OCI-LY7 (cell line): ENCODE measurements around the gene FAM89B. TPM values are rescaled to one million over a fixed set of nuclear protein-coding genes. Genes with fewer than 3 reads are reported as not detected.

Experiments used
- BruUV-seq: library from RNA; stranded (reverse); fragments of 400-500 nt; replicated peaks from 2 replicates; lab custom pipeline; 2021; lab: Mats Ljungman, UMichigan
- CTCF ChIA-PET: fragments of 300-600 bp; sonication (Branson Sonifier 250); formaldehyde crosslinking; loops from one replicate; lab custom pipeline; 2022; ENCODE audit warnings: antibody characterized with exemption; ENCODE audit not compliant: unreplicated experiment; lab: Charles Lee
- POLR2A ChIA-PET: fragments of 300-600 bp; sonication (Branson Sonifier 250); formaldehyde crosslinking; loops from one replicate; lab custom pipeline; 2022; ENCODE audit warnings: antibody characterized with exemption; lab: Charles Lee
- DNase-seq: peaks from one replicate; pipeline ENCODE4 v3.0.0-alpha.2; 2015; ENCODE audit warnings: low spot score
- H2AFZ ChIP-seq: fragments of 200-600 bp; sonication (generic), shearing (Covaris generic); 2 replicates; pipeline ENCODE4 v1.6.1; 2014; ENCODE audit warnings: mild to moderate bottlenecking, antibody characterized with exemption, low read length, moderate library complexity
- H3K27ac ChIP-seq: fragments of 200-600 bp; sonication (generic); 2 replicates; pipeline ENCODE4 v1.5.1; 2014; ENCODE audit warnings: mixed run types, low read depth, mild to moderate bottlenecking, moderate library complexity, low read length, inconsistent platforms; ENCODE audit not compliant: poor library complexity, severe bottlenecking
- H3K36me3 ChIP-seq: fragments of 200-600 bp; sonication (generic); 2 replicates; pipeline ENCODE4 v1.6.1; 2014; ENCODE audit warnings: mild to moderate bottlenecking, antibody characterized with exemption, low read length, moderate library complexity, mixed read lengths; ENCODE audit not compliant: insufficient read depth
- H3K4me1 ChIP-seq: fragments of 200-600 bp; sonication (generic); 2 replicates; pipeline ENCODE4 v1.5.1; 2014; ENCODE audit warnings: mild to moderate bottlenecking, low read length; ENCODE audit not compliant: insufficient read depth, poor library complexity, severe bottlenecking
- H3K4me2 ChIP-seq: fragments of 200-600 bp; sonication (generic); 2 replicates; pipeline ENCODE4 v1.6.1; 2014; ENCODE audit warnings: mild to moderate bottlenecking, low read length
- H3K4me3 ChIP-seq: fragments of 200-600 bp; sonication (generic); 2 replicates; pipeline ENCODE4 v1.5.1; 2014; ENCODE audit warnings: mild to moderate bottlenecking, low read depth, low read length; ENCODE audit not compliant: poor library complexity, severe bottlenecking
- H3K79me2 ChIP-seq: fragments of 200-600 bp; sonication (generic); 2 replicates; pipeline ENCODE4 v1.6.1; 2016; ENCODE audit warnings: low read depth, mild to moderate bottlenecking, low read length, moderate library complexity, mixed read lengths; ENCODE audit not compliant: insufficient read depth
- H3K9me2 ChIP-seq: fragments of 200-600 bp; sonication (generic); 2 replicates; pipeline ENCODE4 v1.6.1; 2016; ENCODE audit warnings: mild to moderate bottlenecking, low read length, mixed read lengths; ENCODE audit not compliant: insufficient read depth
- H3K9me3 ChIP-seq: fragments of 200-600 bp; sonication (generic); 2 replicates; pipeline ENCODE4 v1.6.1; 2014; ENCODE audit warnings: mild to moderate bottlenecking, mixed run types, low read length, mixed read lengths
- H4K20me1 ChIP-seq: fragments of 200-600 bp; sonication (generic); 2 replicates; pipeline ENCODE4 v1.6.1; 2014; ENCODE audit warnings: mild to moderate bottlenecking, antibody characterized with exemption, low read length, moderate library complexity, mixed read lengths; ENCODE audit not compliant: insufficient read depth
- EZH2phosphoT487 ChIP-seq: fragments of 200-600 bp; sonication (generic); IDR thresholded peaks from 2 replicates; pipeline ENCODE4 v1.6.1; 2018; ENCODE audit warnings: low read depth, borderline replicate concordance, mild to moderate bottlenecking, mixed run types, antibody characterized with exemption, low read length, moderate library complexity, mixed read lengths
- intact Hi-C: fragments of 100-400 bp; cut with micrococcal nuclease; formaldehyde crosslinking; loops from one replicate; pipeline ENCODE4 v1.10.0; 2022; ENCODE audit not compliant: unreplicated experiment
- total RNA-seq, 2 experiments: library from RNA; depleted of rRNA in 1 of 2; stranded (reverse); fragments of >200 nt in 1 of 2; shearing (Covaris generic) in 1 of 2; gene quantifications; 2 replicates each; pipeline ENCODE4 v1.2.3, GENCODE V29; 2014 to 2022
- TF ChIP-seq, protein P1 (sequence below): fragments of 200-600 bp; sonication (generic); conservative IDR thresholded peaks from 2 replicates; pipeline ENCODE4 v1.5.1; 2014; ENCODE audit warnings: mild to moderate bottlenecking, antibody characterized with exemption, low read length, moderate library complexity, mixed read lengths

FAM89B gene
- total RNA-seq, 2 experiments from 2014 or later: 17.9 to 26.4 TPM

DNA sequence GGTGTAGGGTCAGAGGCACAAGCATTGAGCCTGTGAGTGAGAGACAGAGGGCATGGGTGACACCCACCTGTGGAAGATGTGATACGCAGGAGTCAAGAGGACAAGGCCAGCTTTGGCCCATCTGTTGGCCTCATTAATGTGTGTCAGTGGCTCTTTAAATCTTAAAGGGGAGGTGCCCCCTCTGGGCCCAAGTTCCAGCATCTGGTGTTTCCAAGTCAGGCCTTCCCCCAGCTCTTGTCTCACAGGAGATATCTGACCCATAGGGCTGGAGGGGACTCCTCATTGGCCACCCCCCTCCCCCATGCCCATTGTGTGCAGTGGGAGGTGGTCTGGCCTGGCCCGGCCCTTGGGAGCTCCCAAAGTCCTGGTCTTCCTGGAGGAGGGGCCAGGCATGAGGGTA, 14.3 kb downstream of the FAM89B start:
- Histone ChIP-seq H3K9me2 (no peaks in the 10 kb centered on the region), H4K20me1 (no peaks in the 10 kb centered on the region), H2AFZ (no peak overlapping the region), H3K9me3 (no peaks in the 10 kb centered on the region), H3K27ac (no peak overlapping the region), H3K4me2 (no peak overlapping the region), H3K79me2 (no peaks in the 10 kb centered on the region), H3K36me3 (peaks cover 22% of the 10 kb centered on the region; the same call in 1 of the 2 replicates), H3K4me1 (peaks cover 36% of the 10 kb centered on the region), H3K4me3 (no peak overlapping the region)
- no peak for DNase-seq
- no TSS peak for BruUV-seq
- intact Hi-C loops: no loop called here
- no peak for TF ChIP-seq EZH2phosphoT487
- TF ChIP-seq, protein P1, sequence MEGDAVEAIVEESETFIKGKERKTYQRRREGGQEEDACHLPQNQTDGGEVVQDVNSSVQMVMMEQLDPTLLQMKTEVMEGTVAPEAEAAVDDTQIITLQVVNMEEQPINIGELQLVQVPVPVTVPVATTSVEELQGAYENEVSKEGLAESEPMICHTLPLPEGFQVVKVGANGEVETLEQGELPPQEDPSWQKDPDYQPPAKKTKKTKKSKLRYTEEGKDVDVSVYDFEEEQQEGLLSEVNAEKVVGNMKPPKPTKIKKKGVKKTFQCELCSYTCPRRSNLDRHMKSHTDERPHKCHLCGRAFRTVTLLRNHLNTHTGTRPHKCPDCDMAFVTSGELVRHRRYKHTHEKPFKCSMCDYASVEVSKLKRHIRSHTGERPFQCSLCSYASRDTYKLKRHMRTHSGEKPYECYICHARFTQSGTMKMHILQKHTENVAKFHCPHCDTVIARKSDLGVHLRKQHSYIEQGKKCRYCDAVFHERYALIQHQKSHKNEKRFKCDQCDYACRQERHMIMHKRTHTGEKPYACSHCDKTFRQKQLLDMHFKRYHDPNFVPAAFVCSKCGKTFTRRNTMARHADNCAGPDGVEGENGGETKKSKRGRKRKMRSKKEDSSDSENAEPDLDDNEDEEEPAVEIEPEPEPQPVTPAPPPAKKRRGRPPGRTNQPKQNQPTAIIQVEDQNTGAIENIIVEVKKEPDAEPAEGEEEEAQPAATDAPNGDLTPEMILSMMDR: no peak
- CTCF ChIA-PET: interaction anchor here (2.2 kb wide), 1 partner anchor 10 kb away, joined by 11 read pairs; no protein-coding TSS in a partner anchor
- POLR2A ChIA-PET: interaction anchor here (0.6 to 2.5 kb wide), 3 partner anchors 7 to 16 kb away, joined by 4 to 17 read pairs (median 7); partner anchors contain the start of gene EHBP1L1

DNA sequence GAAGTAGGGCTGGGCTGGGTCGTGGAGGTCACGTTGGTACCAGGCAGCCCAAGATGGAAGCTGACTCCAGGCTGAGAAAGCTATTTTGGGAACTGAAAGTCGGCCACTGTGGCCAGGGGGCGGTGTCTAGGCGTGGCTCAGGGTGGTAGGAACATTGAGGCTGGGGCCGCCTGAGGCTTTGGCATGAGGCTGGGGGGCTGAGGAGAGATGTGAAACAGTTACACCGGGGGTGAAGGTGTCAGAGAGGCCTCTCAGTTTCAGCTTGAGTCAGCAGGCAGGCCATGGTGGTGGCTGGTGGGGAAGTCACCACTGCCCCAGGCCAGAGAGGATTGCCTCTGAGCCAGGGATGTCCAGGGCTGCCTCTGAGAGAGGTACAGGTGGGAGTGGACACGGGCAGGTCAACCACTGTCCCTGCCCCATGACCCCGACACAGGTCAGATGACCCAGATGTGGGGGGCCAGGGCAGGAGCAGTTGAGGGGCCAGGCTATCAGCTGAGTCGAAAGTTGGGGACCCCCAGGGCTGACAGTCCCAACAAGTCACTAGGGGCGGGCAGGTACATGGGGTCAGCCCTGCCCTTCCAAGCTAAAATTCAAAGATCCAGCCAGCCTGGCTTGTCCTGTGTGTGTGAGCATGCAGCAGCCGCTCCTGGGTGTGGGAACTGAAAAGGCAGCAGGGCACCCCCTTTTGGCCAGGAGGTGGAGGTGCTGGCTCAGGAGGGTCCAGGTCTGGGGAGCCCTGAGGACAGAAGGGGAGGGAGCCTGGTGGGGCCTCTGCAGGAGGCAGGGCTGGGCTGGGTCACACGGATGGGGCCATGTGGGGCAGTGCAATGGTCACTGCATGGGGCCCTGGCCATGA, 16.1 kb downstream of the FAM89B start:
- no TSS peak for BruUV-seq
- ChIA-PET POLR2A (interaction anchor here (0.5 to 2.5 kb wide), 6 partner anchors 9 to 265 kb away, joined by 3 to 17 read pairs (median 6); partner anchors contain the start of genes EHBP1L1 and PCNX3), CTCF (interaction anchor here (0.6 to 2.2 kb wide), 7 partner anchors 11 to 51 kb away, joined by 3 to 11 read pairs (median 3); partner anchors contain the start of genes EHBP1L1, PCNX3 and ZNRD2)
- Histone ChIP-seq H3K4me1 (peaks cover 36% of the 10 kb centered on the region), H3K4me3 (peak overlapping the region; percentile 37), H3K9me3 (no peaks in the 10 kb centered on the region), H3K79me2 (no peaks in the 10 kb centered on the region), H3K9me2 (no peaks in the 10 kb centered on the region), H3K36me3 (peaks cover 29% of the 10 kb centered on the region; the same call in 1 of the 2 replicates), H2AFZ (peak overlapping the region; percentile 19; the same call in 1 of the 2 replicates), H3K4me2 (peak overlapping the region; percentile 73), H4K20me1 (no peaks in the 10 kb centered on the region), H3K27ac (peak overlapping the region; percentile 74)
- DNase-seq: peak; percentile 84
- no peak for TF ChIP-seq EZH2phosphoT487
- TF ChIP-seq, protein P1: peak; percentile 83
- intact Hi-C loops: loop anchor here (1.0 kb wide), 2 partner anchors 14 to 48 kb away; no protein-coding TSS in a partner anchor
